ENCODE results near the gene NFATC1. TPM values are rescaled to one million over a fixed set of nuclear protein-coding genes. Genes with fewer than 3 reads are reported as not detected.

NFATC1 gene
- total RNA-seq, 3 donors from 2014 or later = 10.9 to 18.0 (median 12.9) TPM

DNA sequence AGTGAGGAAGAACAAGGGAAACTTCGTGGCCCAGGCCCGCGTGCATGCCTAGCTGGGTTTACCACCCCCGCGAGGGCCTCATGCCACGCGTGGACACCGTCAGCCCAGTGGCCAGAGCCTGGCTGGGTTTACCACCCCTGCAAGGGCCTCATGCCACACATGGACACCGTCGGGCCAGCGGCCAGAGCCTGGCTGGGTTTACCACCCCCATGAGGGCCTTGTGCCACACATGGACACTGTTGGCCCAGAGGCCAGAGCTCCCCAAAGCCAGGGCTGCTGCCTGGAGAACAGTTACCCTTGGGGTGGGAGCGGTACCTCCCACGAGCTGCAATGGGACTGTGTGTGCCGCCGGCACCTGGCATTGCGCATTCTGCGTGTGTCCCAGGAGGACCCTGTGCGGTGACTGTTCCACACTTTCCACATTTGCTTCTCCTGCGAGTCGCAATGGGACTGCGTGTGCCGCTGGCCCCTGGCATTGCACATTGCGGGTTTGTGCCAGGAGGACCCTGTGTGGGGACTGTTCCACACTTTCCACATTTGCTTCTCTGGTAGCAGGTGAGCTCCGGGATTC is 178.3 kb downstream of the NFATC1 start:
- no peak overlapping the region for H3K27ac ChIP-seq
- H3K9me3 ChIP-seq = peaks cover 22 to 23% of the 10 kb centered on the region in 2 donors
- peaks cover 9 to 12% of the 10 kb centered on the region in 2 donors for H3K4me1 ChIP-seq
- peak; percentile 10 to 35 for DNase-seq (ENCODE audit: low spot score in 2 of 2)
- intact Hi-C loops (cut with DNase I; ENCODE audit: low total_unique reads) = no loop called here
- no peaks in the 10 kb centered on the region for H3K27me3 ChIP-seq
- H3K4me3 ChIP-seq = no peak overlapping the region
- TF ChIP-seq, protein P1, sequence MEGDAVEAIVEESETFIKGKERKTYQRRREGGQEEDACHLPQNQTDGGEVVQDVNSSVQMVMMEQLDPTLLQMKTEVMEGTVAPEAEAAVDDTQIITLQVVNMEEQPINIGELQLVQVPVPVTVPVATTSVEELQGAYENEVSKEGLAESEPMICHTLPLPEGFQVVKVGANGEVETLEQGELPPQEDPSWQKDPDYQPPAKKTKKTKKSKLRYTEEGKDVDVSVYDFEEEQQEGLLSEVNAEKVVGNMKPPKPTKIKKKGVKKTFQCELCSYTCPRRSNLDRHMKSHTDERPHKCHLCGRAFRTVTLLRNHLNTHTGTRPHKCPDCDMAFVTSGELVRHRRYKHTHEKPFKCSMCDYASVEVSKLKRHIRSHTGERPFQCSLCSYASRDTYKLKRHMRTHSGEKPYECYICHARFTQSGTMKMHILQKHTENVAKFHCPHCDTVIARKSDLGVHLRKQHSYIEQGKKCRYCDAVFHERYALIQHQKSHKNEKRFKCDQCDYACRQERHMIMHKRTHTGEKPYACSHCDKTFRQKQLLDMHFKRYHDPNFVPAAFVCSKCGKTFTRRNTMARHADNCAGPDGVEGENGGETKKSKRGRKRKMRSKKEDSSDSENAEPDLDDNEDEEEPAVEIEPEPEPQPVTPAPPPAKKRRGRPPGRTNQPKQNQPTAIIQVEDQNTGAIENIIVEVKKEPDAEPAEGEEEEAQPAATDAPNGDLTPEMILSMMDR (IDR thresholded peaks at IDR 0.05) = no peak
- no peak for TF ChIP-seq POLR2AphosphoS5 (IDR thresholded peaks at IDR 0.05)
- H3K36me3 ChIP-seq = no peaks in the 10 kb centered on the region

DNA sequence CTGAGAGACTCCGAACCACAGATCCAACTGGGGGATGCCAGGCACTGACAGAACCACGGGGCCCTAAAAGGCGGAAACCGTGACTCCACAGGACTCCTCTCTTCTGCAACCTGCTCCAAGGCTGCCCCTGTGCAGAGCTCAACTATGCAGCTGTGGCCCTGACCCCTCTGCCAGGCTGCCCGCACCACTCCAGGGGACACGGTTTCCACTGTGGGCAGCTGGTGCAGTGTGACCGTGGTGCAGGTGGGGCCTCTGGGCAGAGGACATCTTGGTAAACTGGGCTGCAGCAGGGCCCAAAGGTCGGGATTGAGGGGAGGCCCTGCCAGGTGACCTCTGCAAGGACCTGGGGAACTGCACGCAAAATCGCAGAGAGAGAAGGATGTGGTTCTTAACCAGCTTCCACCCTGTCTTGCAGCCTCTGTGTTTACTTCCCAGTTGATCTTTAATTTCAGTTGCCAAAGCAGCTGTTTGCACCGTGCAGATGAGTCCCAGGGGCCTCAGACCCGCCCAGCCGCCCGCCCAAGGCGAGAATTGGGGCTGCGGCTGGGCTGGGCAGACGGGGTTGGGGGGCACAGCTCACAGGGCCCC is 179.3 kb downstream of the NFATC1 start:
- peaks cover 22 to 23% of the 10 kb centered on the region in 2 donors for H3K9me3 ChIP-seq
- H3K27ac ChIP-seq = no peak overlapping the region
- H3K4me1 ChIP-seq = peaks cover 9 to 12% of the 10 kb centered on the region in 2 donors
- H3K4me3 ChIP-seq = no peak overlapping the region
- no peaks in the 10 kb centered on the region for H3K36me3 ChIP-seq
- H3K27me3 ChIP-seq = no peaks in the 10 kb centered on the region
- peak in 1 of 2 donors; percentile 24 for DNase-seq (ENCODE audit: low spot score in 2 of 2)
- no peak for TF ChIP-seq POLR2AphosphoS5 (IDR thresholded peaks at IDR 0.05)
- intact Hi-C loops (cut with DNase I; ENCODE audit: low total_unique reads) = no loop called here

DNA sequence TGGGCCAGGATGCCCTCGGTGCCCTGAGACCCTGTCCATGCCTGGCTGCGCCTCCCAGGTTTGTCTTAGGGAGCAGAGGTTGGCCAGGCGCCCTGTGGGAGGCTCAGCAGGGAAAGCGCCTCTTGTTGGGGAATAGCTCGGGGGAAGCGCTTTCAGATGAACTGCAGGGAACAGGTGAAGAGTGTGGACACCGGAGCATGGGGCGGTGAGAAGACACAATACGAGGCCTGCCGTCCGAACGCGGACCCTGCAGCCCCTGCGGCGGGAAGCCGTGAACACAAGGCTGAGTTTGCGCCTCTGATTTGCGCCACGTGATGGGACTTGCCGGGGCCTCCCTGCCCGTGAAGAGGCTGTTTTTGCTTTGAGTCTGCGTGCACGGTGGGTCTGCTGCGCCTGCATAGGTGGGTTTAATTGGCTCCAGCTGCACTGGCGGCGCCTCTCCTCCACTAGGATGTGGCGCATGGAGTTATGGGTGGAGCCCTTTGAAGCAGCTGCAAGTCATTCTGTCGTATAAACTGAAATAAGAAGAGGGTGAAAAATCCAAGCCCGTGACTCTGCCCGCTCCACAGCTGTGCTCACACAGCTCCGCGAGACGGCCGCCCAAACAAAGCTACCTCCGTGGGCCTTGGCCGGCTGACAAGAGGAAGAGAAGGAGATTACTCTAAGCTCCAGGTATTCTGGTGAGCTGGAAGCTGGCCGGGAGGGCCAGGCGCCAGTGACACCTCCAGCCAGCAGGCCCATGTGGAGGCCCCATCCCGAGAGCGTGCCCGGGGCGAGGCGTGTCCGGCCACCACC is 180.4 kb downstream of the NFATC1 start:
- DNase-seq (ENCODE audit: low spot score in 2 of 2) = peak; percentile 67 to 80
- Histone ChIP-seq H3K9me3 (peaks cover 22 to 23% of the 10 kb centered on the region in 2 donors), H3K4me1 (peaks cover 9 to 12% of the 10 kb centered on the region in 2 donors), H3K36me3 (no peaks in the 10 kb centered on the region), H3K4me3 (peak overlapping the region in 2 of 3 donors; percentile 16 to 46), H3K27ac (peak overlapping the region; percentile 81 to 86), H3K27me3 (no peaks in the 10 kb centered on the region)
- intact Hi-C loops (cut with DNase I; ENCODE audit: low total_unique reads) = no loop called here
- TF ChIP-seq, protein P1 (IDR thresholded peaks at IDR 0.05) = no peak
- TF ChIP-seq POLR2A (IDR thresholded peaks at IDR 0.05) (no peak), POLR2AphosphoS5 (IDR thresholded peaks at IDR 0.05) (no peak)

DNA sequence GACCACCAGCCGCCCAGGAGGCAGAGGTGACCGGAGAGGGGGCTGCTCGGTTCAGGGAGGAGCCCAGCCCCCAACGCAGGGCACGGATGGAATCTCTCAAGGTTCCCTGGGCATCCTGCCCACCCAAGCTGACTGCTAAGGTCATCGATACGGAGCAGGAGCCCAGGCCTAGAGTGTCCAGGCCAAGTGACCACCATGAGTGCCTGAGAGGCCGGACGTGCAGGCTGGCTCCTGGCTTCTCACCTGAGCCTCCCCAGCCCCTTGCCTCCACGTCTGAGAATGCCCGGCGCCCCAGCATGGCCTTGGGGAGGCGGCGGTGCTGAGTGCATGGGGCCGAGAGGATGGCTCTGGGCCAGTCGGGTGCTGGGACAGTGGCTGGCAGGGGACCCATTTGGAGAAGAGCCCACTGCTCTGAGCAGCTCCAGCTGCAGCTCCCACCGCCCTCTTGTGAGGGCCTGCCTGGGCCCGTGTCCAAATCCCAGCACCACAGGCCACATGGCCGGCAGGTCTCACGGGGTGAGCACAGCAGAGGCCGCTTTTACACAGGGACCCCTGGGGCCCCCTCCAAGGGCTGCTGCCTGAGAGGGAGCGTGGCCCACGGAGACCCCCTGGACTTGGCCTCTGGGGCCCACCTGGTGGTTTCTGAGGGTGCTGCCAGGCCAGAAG is 181.1 kb downstream of the NFATC1 start:
- intact Hi-C loops (cut with DNase I; ENCODE audit: low total_unique reads) = no loop called here
- H3K27ac ChIP-seq = peak overlapping the region; percentile 81 to 86
- peak overlapping the region in 2 of 3 donors; percentile 16 to 46 for H3K4me3 ChIP-seq
- peaks cover 9 to 12% of the 10 kb centered on the region in 2 donors for H3K4me1 ChIP-seq
- peaks cover 22% of the 10 kb centered on the region in 2 donors for H3K9me3 ChIP-seq
- no peaks in the 10 kb centered on the region for H3K36me3 ChIP-seq
- DNase-seq (ENCODE audit: low spot score in 2 of 2) = peak; percentile 38 to 52
- H3K27me3 ChIP-seq = no peaks in the 10 kb centered on the region
- TF ChIP-seq, protein P1 (IDR thresholded peaks at IDR 0.05) = no peak
- no peak for TF ChIP-seq POLR2A (IDR thresholded peaks at IDR 0.05)
- TF ChIP-seq POLR2AphosphoS5 (IDR thresholded peaks at IDR 0.05) = peak in 1 of 3 donors; percentile 45
